CD4-positive, alpha-beta T cell (primary cell): Measurements from ENCODE around the gene CDH13. TPM values are rescaled to one million over a fixed set of nuclear protein-coding genes. Genes with fewer than 3 reads are reported as not detected.

Experiments used
- ATAC-seq: fragments of 200-7000 bp; cut with Tn5 transposase; one replicate; pipeline ENCODE4 v1.10.0; 2022; ENCODE audit warnings: mild to moderate bottlenecking; ENCODE audit not compliant: poor library complexity
- CTCF ChIA-PET: fragments of 350-600 bp; sonication (Branson Sonifier 250); formaldehyde crosslinking; loops from one replicate; lab custom pipeline; 2021; ENCODE audit warnings: antibody characterized with exemption, inconsistent platforms; lab: Charles Lee
- POLR2A ChIA-PET: fragments of 350-600 bp; sonication (Branson Sonifier 250); formaldehyde crosslinking; loops from one replicate; lab custom pipeline; 2021; ENCODE audit warnings: antibody characterized with exemption, inconsistent platforms; lab: Charles Lee
- DNase-seq, 14 experiments: peaks; one replicate each; pipeline ENCODE4 v3.0.0-alpha.2; 2013 to 2020; ENCODE audit warnings: mixed read lengths in 2 of 14
- H3K27ac ChIP-seq, 2 donors: one replicate each; pipeline versions ENCODE4 v1.5.1 to v1.7.0; 2013; ENCODE audit warnings: low read length in 2 of 2, low read depth in 1 of 2, mild to moderate bottlenecking in 1 of 2
- H3K27me3 ChIP-seq, 2 experiments: 1 replicate in 1 of 2; 2 replicates in 1 of 2; pipeline versions ENCODE4 v1.6.1 to v1.7.0; 2013; ENCODE audit warnings: low read length in 2 of 2, control low read depth in 1 of 2, mild to moderate bottlenecking in 1 of 2, moderate library complexity in 1 of 2; ENCODE audit not compliant: insufficient read depth in 2 of 2, control insufficient read depth in 1 of 2
- H3K36me3 ChIP-seq: one replicate; pipeline ENCODE4 v1.6.1; 2013; ENCODE audit warnings: low read length, control low read depth; ENCODE audit not compliant: insufficient read depth
- H3K4me1 ChIP-seq: one replicate; pipeline ENCODE4 v1.6.1; 2013; ENCODE audit warnings: low read length, control low read depth; ENCODE audit not compliant: insufficient read depth
- H3K4me3 ChIP-seq: one replicate; pipeline ENCODE4 v1.5.1; 2013; ENCODE audit warnings: mild to moderate bottlenecking, low read length, moderate library complexity
- H3K9me3 ChIP-seq, 2 experiments: 1 replicate in 1 of 2; 2 replicates in 1 of 2; pipeline versions ENCODE4 v1.6.1 to v1.7.0; 2013; ENCODE audit warnings: low read length in 2 of 2, mild to moderate bottlenecking in 2 of 2, control low read depth in 1 of 2, moderate library complexity in 1 of 2; ENCODE audit not compliant: control insufficient read depth in 1 of 2, insufficient read depth in 1 of 2
- H3K27ac Mint-ChIP-seq: one replicate; pipeline ENCODE4 v1.8.0; 2020; ENCODE audit warnings: mixed read lengths
- H3K27me3 Mint-ChIP-seq: one replicate; pipeline ENCODE4 v1.8.0; 2021; ENCODE audit warnings: mixed read lengths
- H3K36me3 Mint-ChIP-seq: one replicate; pipeline ENCODE4 v1.8.0; 2021; ENCODE audit warnings: low read depth, mixed read lengths
- H3K4me1 Mint-ChIP-seq: one replicate; pipeline ENCODE4 v1.8.0; 2021; ENCODE audit warnings: low read depth, mixed read lengths
- H3K4me3 Mint-ChIP-seq: one replicate; pipeline ENCODE4 v1.8.0; 2020; ENCODE audit warnings: mild to moderate bottlenecking, mixed read lengths
- H3K9me3 Mint-ChIP-seq: one replicate; pipeline ENCODE4 v1.8.0; 2020; ENCODE audit warnings: mixed read lengths
- CTCF ChIP-seq: fragments of 200-600 bp; IDR thresholded peaks from one replicate; pipeline ENCODE4 v1.8.0; 2022; ENCODE audit warnings: antibody characterized with exemption, mild to moderate bottlenecking
- intact Hi-C, 2 experiments: fragments of 100-400 bp; cut with DNase I in 1 of 2; cut with micrococcal nuclease in 1 of 2; formaldehyde crosslinking; loops; one replicate each; pipeline versions ENCODE4 v1.15.1 to v1.9.0; 2023 to 2025; cut with DNase I, micrococcal nuclease
- total RNA-seq, 174 experiments: library from RNA in 2 of 174; stranded (reverse) in 2 of 174; gene quantifications; one replicate each; pipeline ENCODE4 v1.2.3 and lab custom pipeline; 2021 to 2026

Gene CDH13
- total RNA-seq, 2 experiments from 2014 or later = not detected

GRCh38 chr16:83174671-83175070 lies 547.9 kb downstream of the CDH13 start:
- H3K36me3 ChIP-seq = no peaks in the 10 kb centered on the region
- DNase-seq = no peak
- ATAC-seq = no peak
- CTCF ChIA-PET = interaction anchor here (1.0 kb wide), 1 partner anchor 9 kb away, joined by 3 read pairs; no protein-coding TSS in a partner anchor
- intact Hi-C loops = no loop called here
- no peak overlapping the region for H3K27ac ChIP-seq
- Mint-ChIP-seq H3K9me3 (no peaks in the 10 kb centered on the region), H3K4me3 (no peak overlapping the region), H3K4me1 (no peaks in the 10 kb centered on the region), H3K27ac (no peak overlapping the region), H3K36me3 (no peaks in the 10 kb centered on the region), H3K27me3 (no peaks in the 10 kb centered on the region)
- no peak overlapping the region for H3K4me3 ChIP-seq
- TF ChIP-seq CTCF = no peak
- H3K4me1 ChIP-seq = no peaks in the 10 kb centered on the region
- H3K9me3 ChIP-seq = peaks cover 0 to 4% of the 10 kb centered on the region in 2 experiments
- peaks cover 0 to 3% of the 10 kb centered on the region in 2 experiments for H3K27me3 ChIP-seq
- POLR2A ChIA-PET = no interaction called here

GRCh38 chr16:83176802-83177201 lies 550.0 kb downstream of the CDH13 start:
- intact Hi-C loops = no loop called here
- H3K27me3 ChIP-seq = no peaks in the 10 kb centered on the region
- Mint-ChIP-seq H3K4me3 (no peak overlapping the region), H3K4me1 (no peaks in the 10 kb centered on the region), H3K27ac (no peak overlapping the region), H3K9me3 (no peaks in the 10 kb centered on the region), H3K27me3 (no peaks in the 10 kb centered on the region), H3K36me3 (no peaks in the 10 kb centered on the region)
- H3K27ac ChIP-seq = no peak overlapping the region
- DNase-seq (no peak), ATAC-seq (no peak)
- TF ChIP-seq CTCF = no peak
- H3K4me1 ChIP-seq = no peaks in the 10 kb centered on the region
- H3K4me3 ChIP-seq = no peak overlapping the region
- POLR2A ChIA-PET = no interaction called here
- CTCF ChIA-PET = no interaction called here
- peaks cover 0 to 4% of the 10 kb centered on the region in 2 experiments for H3K9me3 ChIP-seq
- no peaks in the 10 kb centered on the region for H3K36me3 ChIP-seq

- H3K9me3 Mint-ChIP-seq = no peaks in the 10 kb centered on the region
Observed at GRCh38 chr16:83185902-83186301, 559.1 kb downstream of the CDH13 start.

More at GRCh38 chr16:83185902-83186301, 559.1 kb downstream of the CDH13 start:
- H3K4me1 Mint-ChIP-seq = no peaks in the 10 kb centered on the region
- H3K27ac Mint-ChIP-seq = no peak overlapping the region
- H3K36me3 ChIP-seq = no peaks in the 10 kb centered on the region
- POLR2A ChIA-PET = no interaction called here
- no peak overlapping the region for H3K4me3 ChIP-seq
- H3K36me3 Mint-ChIP-seq = no peaks in the 10 kb centered on the region
- H3K4me3 Mint-ChIP-seq = no peak overlapping the region
- no peaks in the 10 kb centered on the region for H3K9me3 ChIP-seq
- CTCF ChIA-PET = no interaction called here
- intact Hi-C loops = no loop called here
- H3K27me3 Mint-ChIP-seq = peaks cover 10% of the 10 kb centered on the region
- no peaks in the 10 kb centered on the region for H3K4me1 ChIP-seq
- no peak overlapping the region for H3K27ac ChIP-seq
- DNase-seq = no peak
- ATAC-seq = no peak
- TF ChIP-seq CTCF = no peak
- peaks cover 0 to 3% of the 10 kb centered on the region in 2 experiments for H3K27me3 ChIP-seq
